Tibial nerve (tissue), 4 donors: ENCODE results near the gene WDTC1. TPM values are rescaled to one million over a fixed set of nuclear protein-coding genes. Genes with fewer than 3 reads are reported as not detected.

ENCODE experiments used
- DNase-seq, 2 donors: peaks; one replicate each; pipeline ENCODE4 v3.0.0-alpha.2; 2019; ENCODE audit warnings: low spot score in 2 of 2
- H3K27ac ChIP-seq, 4 donors: fragments of 200-600 bp; sonication (generic) in 3 of 4; one replicate each; pipeline ENCODE4 v1.5.1; 2017 to 2019; ENCODE audit warnings: mild to moderate bottlenecking in 1 of 4
- H3K27me3 ChIP-seq, 2 donors: fragments of 200-600 bp; sonication (generic) in 1 of 2; one replicate each; pipeline versions ENCODE4 v1.5.1 to v1.6.0; 2017 to 2019
- H3K36me3 ChIP-seq, 3 donors: fragments of 200-600 bp; sonication (generic); one replicate each; pipeline ENCODE4 v1.5.1; 2018 to 2019
- H3K4me1 ChIP-seq, 4 donors: fragments of 200-600 bp; sonication (generic) in 3 of 4; one replicate each; pipeline ENCODE4 v1.5.1; 2017 to 2019
- H3K4me3 ChIP-seq, 4 donors: fragments of 200-600 bp; sonication (generic) in 3 of 4; one replicate each; pipeline ENCODE4 v1.5.1; 2017 to 2019; ENCODE audit warnings: mild to moderate bottlenecking in 1 of 4, moderate library complexity in 1 of 4
- H3K9me3 ChIP-seq, 4 donors: fragments of 200-600 bp; sonication (generic) in 3 of 4; one replicate each; pipeline ENCODE4 v1.5.1; 2017 to 2019
- EP300 ChIP-seq, 2 donors: sonication (generic); formaldehyde crosslinking; IDR thresholded peaks; one replicate each; pipeline ENCODE4 v1.6.1; 2017; ENCODE audit warnings: antibody characterized with exemption in 2 of 2, mild to moderate bottlenecking in 1 of 2
- POLR2A ChIP-seq, 2 donors: fragments of 450-650 bp; IDR thresholded peaks; one replicate each; pipeline ENCODE4 v1.6.1; 2017; ENCODE audit warnings: antibody characterized with exemption in 2 of 2, mild to moderate bottlenecking in 2 of 2, moderate library complexity in 2 of 2
- WGBS, 2 donors: methylation state at CpG; one replicate each; pipeline ENCODE4 v1.1.5; 2018; 5-methylcytosine and 5-hydroxymethylcytosine counted together
- total RNA-seq, 4 donors: library from RNA; depleted of rRNA; stranded (reverse); fragments of >200 nt; gene quantifications; one replicate each; pipeline ENCODE4 v1.1.0, GENCODE V29; 2016
- TF ChIP-seq, protein P1 (sequence below), 5 experiments: fragments of 200-600 bp in 3 of 5; fragments of 450-650 bp in 2 of 5; sonication (generic) in 3 of 5; IDR thresholded peaks; one replicate each; pipeline ENCODE4 v1.5.1; 2016 to 2019; ENCODE audit warnings: antibody characterized with exemption in 5 of 5, mild to moderate bottlenecking in 3 of 5, moderate library complexity in 2 of 5

Gene WDTC1
- total RNA-seq, 4 donors from 2014 or later, result 33.0 to 51.0 (median 38.4) TPM

DNA sequence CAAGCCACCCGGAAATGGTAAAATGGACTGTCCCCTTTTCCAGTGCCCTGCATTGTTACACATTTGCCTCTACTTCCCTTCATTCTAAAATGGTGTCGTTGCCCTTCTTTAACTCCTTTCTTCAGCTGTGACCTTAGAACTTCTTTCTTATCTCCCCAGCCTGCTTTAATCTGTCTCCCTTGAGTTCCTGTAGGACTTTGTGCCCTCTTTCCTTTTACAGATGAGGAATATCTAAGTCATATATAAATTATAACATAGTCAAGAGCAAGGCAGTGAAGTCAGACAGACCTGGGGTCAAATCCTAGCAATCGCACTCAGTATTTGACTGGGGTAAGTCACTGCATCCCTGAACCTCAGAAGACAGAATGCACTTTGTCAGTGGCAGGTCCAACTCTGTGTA lies 56.1 kb downstream of the WDTC1 start:
- Histone ChIP-seq H3K36me3 (peaks cover 0 to 74% (median 21%) of the 10 kb centered on the region in 3 donors), H3K27ac (no peak overlapping the region), H3K9me3 (no peaks in the 10 kb centered on the region)

DNA sequence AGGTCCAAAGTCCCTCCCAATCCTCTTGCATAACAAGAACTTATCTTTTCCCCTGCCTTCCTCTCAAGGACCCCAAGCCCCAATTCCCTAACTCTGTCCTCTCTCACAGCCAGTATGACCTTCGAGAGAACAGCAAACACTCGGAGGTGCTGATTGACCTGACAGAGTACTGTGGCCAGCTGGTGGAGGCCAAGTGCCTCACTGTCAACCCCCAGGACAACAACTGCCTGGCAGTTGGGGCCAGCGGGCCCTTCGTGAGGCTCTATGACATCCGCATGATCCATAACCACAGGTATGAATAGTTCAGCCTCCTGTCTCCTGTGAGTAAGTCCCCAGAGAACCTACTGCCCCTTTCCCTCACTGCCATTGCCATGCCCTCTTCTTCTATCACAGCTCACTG lies 57.7 kb downstream of the WDTC1 start:
- TF ChIP-seq, protein P1, sequence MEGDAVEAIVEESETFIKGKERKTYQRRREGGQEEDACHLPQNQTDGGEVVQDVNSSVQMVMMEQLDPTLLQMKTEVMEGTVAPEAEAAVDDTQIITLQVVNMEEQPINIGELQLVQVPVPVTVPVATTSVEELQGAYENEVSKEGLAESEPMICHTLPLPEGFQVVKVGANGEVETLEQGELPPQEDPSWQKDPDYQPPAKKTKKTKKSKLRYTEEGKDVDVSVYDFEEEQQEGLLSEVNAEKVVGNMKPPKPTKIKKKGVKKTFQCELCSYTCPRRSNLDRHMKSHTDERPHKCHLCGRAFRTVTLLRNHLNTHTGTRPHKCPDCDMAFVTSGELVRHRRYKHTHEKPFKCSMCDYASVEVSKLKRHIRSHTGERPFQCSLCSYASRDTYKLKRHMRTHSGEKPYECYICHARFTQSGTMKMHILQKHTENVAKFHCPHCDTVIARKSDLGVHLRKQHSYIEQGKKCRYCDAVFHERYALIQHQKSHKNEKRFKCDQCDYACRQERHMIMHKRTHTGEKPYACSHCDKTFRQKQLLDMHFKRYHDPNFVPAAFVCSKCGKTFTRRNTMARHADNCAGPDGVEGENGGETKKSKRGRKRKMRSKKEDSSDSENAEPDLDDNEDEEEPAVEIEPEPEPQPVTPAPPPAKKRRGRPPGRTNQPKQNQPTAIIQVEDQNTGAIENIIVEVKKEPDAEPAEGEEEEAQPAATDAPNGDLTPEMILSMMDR (IDR thresholded peaks at IDR 0.05), result no peak
- TF ChIP-seq POLR2A (IDR thresholded peaks at IDR 0.05) (no peak), EP300 (IDR thresholded peaks at IDR 0.05) (no peak)
- Histone ChIP-seq H3K36me3 (peaks cover 0 to 85% (median 22%) of the 10 kb centered on the region in 3 donors), H3K4me3 (no peak overlapping the region), H3K27ac (no peak overlapping the region), H3K27me3 (no peaks in the 10 kb centered on the region), H3K9me3 (no peaks in the 10 kb centered on the region), H3K4me1 (peaks cover 0 to 4% (median 0%) of the 10 kb centered on the region in 4 donors)
- WGBS, 2 donors, result 89 to 90% methylated on average over 5 of the region's 5 CpGs
- DNase-seq, result no peak

More for the DNA sequence above, 56.1 kb downstream of the WDTC1 start:
- Histone ChIP-seq H3K4me3 (no peak overlapping the region), H3K4me1 (no peaks in the 10 kb centered on the region), H3K27me3 (no peaks in the 10 kb centered on the region)
- TF ChIP-seq POLR2A (IDR thresholded peaks at IDR 0.05) (no peak), EP300 (IDR thresholded peaks at IDR 0.05) (no peak)
- TF ChIP-seq, protein P1 (IDR thresholded peaks at IDR 0.05), result no peak
- no peak for DNase-seq
- 84 to 91% methylated on average over 3 of the region's 3 CpGs for WGBS, 2 donors

DNA sequence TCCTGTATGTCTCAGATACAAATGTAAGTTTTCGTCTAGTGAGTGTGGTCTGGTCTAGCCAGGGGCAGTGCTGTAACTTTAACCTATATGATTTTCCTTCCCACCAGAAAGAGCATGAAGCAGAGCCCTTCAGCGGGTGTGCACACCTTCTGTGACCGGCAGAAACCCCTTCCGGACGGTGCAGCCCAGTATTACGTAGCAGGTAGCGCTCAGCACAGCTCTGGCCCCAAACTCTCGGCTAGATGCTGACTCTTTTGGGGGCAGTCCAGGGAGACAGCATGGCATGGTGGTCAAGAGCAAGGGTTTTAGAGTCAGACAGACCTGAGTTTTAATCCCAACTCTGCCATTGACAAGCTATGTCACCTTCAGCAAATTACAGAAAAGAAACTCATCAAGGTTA lies 59.5 kb downstream of the WDTC1 start:
- TF ChIP-seq, protein P1 (IDR thresholded peaks at IDR 0.05), result no peak
- TF ChIP-seq EP300 (IDR thresholded peaks at IDR 0.05) (no peak), POLR2A (IDR thresholded peaks at IDR 0.05) (no peak)
- no peak for DNase-seq
- Histone ChIP-seq H3K4me3 (no peak overlapping the region), H3K36me3 (peaks cover 0 to 92% (median 28%) of the 10 kb centered on the region in 3 donors), H3K4me1 (peaks cover 0 to 11% (median 4%) of the 10 kb centered on the region in 4 donors), H3K27ac (no peak overlapping the region), H3K27me3 (no peaks in the 10 kb centered on the region), H3K9me3 (no peaks in the 10 kb centered on the region)
- 89 to 96% methylated on average over 8 of the region's 8 CpGs for WGBS, 2 donors

DNA sequence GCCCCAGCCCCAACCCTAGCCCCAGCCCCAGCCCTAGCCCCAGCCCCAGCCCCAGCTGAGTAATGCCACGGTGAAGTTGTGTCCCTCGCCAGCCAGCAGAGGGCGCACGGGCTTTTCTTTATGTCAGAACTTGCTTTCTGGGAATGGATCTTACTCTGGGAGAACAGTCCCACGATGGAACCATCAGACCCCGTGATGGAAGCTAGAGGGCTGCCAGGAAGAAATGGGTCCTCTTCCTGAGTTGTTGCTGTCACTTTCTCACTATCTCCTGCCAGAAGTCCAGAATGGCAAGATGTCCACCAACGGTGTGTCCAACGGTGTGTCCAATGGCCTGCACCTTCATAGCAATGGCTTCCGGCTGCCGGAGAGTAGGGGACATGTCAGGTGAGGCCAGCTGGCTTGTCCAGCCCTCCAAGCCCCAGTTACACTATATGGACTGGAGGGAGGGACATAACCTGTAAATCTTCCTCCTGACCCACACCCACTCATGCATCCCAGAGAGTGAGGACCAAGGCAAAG lies 62.4 kb downstream of the WDTC1 start:
- Histone ChIP-seq H3K9me3 (no peaks in the 10 kb centered on the region), H3K27ac (peak overlapping the region in 3 of 4 donors; percentile 0 to 27 (median 22)), H3K4me1 (peaks cover 0 to 38% (median 26%) of the 10 kb centered on the region in 4 donors), H3K36me3 (peaks cover 0 to 90% (median 35%) of the 10 kb centered on the region in 3 donors), H3K27me3 (no peaks in the 10 kb centered on the region), H3K4me3 (no peak overlapping the region)
- peak; percentile 43 to 73 for DNase-seq
- TF ChIP-seq, protein P1 (IDR thresholded peaks at IDR 0.05), result peak; percentile 46 to 78 (median 73)
- no peak for TF ChIP-seq EP300 (IDR thresholded peaks at IDR 0.05)
- WGBS, 2 donors, result 39% methylated on average over 10 of the region's 10 CpGs

DNA sequence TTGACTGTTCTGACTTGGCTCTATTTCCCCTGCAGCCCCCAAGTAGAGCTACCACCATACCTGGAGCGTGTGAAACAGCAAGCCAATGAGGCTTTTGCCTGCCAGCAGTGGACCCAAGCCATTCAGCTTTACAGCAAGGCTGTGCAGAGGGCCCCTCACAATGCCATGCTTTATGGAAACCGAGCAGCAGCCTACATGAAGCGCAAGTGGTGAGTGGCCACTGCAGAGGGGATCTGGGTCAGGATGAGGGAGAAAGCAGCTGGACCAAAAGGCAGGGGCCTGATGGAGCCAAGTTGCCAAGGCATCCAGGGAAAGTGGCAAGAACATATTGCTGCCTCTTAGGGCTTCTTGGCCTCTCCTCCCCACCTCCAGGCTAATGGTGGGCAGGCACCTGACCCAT lies 63.5 kb downstream of the WDTC1 start:
- DNase-seq, result no peak
- no peaks in the 10 kb centered on the region for H3K9me3 ChIP-seq
- H3K4me1 ChIP-seq, result peaks cover 0 to 38% (median 26%) of the 10 kb centered on the region in 4 donors
- TF ChIP-seq, protein P1 (IDR thresholded peaks at IDR 0.05), result no peak
- TF ChIP-seq POLR2A (IDR thresholded peaks at IDR 0.05), result no peak
- no peak for TF ChIP-seq EP300 (IDR thresholded peaks at IDR 0.05)
- H3K27ac ChIP-seq, result peak overlapping the region in 2 of 4 donors; percentile 78 to 80
- H3K4me3 ChIP-seq, result no peak overlapping the region
- peaks cover 0 to 91% (median 37%) of the 10 kb centered on the region in 3 donors for H3K36me3 ChIP-seq
- WGBS, 2 donors, result 93 to 94% methylated on average over 3 of the region's 3 CpGs
- H3K27me3 ChIP-seq, result no peaks in the 10 kb centered on the region
